ENCODE measurements around the gene RAI14.
"Not testable (repeated sequence)": the region's sequence is repeated elsewhere in the genome, so short reads cannot be mapped to it uniquely, and the experiment has no call there.

Gene RAI14

DNA sequence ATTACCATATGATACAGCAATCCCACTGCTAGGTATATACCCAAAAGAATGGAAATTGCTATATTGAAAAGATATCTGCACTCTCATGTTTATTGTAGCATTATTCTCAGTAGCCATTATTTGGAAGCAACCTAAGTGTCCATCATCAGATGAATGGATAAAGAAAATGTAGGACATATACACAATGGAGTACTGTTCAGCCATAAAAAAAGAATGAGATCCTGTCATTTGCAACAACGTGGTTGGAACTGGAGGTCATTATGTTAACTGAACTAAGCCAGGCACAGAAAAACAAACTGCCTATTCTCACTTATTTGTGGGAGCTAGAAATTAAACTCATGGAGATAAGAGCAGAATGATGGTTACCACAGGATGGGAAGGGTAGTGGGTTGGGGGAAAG, 119.8 kb downstream of the RAI14 start:
- no peak for DNase-seq

DNA sequence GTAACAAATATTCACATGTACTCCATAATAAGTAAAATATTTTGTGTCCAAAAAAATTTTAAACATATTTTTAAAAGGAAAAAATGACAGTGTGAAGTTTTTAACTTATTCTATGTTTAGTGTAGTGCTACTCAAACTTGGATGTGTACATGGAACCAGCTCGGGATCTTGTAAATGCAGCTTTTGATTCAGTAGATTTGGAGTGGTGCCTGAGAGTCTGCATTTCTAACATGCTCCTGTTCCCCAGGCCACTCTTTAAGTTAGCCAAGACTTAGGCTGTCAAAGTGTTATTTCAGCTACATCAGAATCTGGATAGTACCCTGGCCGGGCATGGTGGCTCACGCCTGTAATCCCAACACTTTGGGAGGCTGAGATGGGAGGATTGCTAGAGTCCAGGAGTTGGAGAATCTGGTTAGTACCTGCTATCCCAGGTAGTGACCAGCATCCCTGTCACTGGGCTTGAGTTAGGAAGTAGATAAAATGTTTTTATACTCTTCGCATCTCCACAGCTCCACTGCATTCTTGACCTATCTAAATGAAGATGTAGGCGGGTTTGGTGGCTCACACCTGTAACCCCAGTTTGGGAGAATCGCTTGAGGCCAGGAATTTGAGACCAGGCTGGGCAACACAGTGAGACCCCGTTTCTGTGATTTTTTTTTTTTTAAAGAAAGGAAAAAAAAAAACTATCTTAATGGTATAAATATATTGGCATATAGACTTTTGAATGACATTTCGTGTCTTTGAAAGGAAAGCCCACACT, 122.1 kb downstream of the RAI14 start:
- DNase-seq, result no peak

DNA sequence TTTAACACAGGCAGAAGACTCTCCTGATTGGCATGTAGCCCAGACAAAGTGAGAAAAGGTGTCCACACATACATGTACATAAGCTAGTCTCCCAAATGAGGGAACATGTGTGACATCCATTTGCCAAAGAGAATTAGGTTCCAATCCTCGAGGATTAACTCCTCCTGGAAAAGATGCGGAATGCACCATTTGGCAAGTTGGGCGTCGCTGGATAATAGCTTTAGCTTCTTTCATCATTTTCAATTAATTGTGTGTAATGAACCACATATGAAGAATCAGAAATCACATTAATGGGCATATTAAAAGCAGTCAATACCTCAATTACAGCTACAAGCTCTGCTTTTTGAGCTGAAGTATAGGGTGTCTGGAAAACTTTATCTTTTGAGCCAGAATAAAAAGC, 127.8 kb downstream of the RAI14 start:
- not testable (repeated sequence) for DNase-seq

DNA sequence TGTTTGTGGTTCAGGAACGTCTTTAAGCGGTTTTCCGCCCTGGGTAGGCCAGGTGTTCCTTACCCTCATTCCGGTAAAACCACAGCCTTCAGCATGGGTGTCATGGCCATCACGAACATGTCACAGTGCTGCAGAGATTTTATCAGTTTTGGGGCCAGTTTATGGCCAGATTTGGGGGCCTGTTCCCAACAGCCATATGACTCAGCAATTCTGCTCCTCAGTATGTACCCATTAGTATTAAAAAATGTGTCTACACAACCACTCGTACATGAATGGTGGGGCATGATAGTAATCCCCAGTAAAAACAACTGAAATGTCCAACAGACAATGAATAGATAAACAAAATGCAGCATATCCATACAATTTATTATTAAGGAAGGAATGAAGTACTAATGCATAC, 130.9 kb downstream of the RAI14 start:
- no peak for DNase-seq

DNA sequence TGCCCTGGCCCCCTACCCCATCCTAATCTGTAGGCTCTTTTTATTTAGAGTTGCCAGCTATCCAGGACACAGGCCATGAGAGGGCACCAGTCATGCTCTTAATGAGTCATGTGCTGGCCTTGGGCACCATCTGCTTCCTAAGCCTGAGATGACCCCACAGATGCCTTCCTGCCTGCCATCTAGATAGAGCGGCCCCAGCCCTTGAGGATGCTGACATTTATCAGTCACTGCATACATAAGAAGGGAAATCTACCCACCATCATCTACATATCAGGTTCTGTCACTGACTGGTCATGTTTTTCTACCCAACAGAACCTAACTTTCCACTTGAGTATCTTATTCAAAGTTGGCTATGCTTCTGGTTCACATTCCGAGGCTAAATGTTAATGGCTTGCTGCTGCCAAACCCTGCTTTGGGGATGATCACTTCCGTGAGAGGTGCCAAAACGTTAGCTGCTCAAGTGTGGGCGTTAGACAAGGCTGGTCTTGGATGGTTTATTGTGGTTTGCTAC, 132.9 kb downstream of the RAI14 start:
- no peak for DNase-seq

DNA sequence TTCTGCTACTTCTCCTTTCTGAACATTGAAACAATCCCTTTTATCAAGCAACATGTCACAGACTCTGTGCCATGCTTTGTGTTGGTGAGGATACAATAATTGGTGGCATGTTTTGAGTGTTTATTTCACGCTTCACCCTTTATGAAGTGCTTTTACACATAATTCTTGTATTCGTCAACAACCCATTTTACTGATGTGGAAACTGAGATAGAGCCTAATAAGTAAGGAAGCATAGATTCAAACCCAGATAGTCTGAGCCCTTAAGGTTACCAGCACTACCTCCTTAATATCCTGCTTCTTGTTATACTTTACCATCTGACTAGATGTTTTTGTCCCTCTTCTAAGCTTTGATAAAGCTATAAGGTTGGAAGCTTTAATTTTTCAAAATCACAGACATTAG, 133.5 kb downstream of the RAI14 start:
- no peak for DNase-seq

DNA sequence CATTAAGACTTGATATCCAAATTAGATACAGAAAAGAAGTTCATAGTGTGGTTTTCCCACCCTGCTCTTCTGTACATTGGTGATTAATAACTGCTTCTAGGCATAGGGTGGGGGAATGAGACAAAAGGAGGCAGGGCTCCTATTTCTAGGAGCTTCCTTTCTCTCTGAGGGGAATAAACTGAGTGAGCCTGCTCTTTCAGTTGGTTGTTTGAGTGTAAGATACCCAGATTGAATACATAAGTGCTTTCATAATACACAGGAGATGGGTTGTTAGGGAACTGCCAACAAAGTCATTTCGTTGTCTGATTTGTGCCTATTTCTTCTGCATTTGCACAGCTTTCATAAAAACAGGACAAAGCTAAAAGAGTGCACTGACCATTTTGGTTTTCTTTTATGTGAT, 133.9 kb downstream of the RAI14 start:
- DNase-seq, result no peak

DNA sequence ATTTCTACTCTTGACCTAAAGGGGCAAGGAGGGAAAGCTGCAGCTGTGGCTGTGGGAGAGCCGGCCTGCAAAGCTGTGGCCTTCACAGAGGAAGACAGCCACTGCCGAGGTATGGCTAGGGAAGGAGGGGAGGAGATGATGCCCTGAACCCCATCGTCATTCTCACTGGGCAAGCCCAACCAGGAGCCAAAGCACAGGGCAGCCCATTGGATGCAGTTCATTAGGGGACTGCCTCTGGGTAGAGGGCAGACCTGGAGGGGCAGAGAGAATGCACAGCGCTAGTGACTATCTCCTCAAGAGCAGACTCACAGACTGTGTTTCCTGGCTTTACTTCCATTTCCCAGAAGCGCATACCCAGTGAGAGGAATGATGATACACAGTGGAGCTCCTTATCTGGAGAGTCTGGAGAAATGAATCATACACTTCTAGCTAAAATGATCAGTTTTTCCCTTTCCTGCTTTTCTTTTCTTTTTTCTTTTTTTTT, 135.7 kb downstream of the RAI14 start:
- no peak for DNase-seq

DNA sequence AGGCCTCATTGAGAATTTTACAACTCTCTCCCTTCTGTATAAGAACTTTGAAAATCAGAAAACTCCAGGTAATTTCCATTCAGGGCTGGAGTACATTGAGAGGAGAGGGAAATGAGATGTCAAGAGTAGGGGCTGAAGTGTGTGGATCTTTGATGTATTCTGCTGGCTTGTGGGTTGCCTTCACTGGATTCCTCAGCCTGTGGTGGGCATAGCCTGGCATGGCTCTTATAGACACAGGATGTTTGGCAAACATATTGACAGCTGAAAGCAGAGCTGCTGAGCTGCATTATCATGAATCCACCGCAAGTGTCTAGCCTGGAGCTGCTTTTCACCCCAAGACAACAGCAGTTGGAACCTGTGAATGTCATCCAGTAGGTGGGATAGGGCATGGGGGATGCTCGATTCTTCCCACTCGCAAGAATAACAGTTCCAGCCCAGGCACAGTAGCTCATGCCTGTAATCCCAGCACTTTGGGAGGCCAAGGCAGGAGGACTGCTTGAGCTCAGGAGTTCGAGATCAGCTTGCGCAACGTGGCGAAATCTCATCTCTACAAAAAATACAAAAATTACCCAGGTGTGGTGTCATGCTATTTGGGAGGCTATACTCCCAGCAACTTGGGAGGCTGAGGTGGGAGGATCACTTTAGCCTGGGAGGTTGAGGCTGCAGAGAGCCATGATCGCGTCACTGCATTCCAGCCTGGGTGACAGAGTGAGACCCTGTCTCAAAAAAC, 146.9 kb downstream of the RAI14 start:
- no peak for DNase-seq

DNA sequence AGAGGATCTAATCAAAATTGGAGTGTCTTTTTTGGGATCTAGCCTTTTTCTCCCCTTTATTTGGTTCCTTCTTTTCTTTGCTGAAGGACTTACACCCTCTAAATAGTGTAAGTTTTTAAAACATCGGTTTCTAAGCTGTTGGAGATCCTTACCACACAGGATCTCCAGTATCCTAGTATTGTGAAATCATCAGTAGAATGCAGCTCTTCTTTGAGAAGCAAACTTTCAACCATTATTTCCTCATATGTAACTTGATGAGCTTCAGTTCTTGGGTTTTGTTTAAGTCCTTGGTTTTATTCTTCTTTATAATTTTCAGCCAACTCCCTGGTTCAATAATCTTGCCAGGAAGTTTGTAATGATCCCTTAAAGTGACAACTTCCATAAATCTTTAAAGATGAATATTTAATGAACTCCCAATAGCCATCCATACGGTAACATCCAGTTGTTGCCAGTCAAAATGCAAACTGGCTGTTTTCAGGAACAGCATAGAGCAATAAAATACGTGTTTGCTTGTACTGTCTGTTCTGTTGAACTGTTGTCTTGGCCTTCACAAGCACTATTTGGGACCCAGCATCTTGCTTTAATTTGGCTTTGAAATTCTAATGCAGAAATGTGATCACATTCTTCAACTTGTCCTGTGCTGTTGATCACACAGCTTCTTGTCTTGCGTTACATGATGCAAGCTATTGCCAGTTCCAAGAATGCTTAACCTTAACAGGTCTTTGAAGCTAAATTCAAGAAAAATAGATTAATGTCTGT, 148.0 kb downstream of the RAI14 start:
- no peak for DNase-seq

DNA sequence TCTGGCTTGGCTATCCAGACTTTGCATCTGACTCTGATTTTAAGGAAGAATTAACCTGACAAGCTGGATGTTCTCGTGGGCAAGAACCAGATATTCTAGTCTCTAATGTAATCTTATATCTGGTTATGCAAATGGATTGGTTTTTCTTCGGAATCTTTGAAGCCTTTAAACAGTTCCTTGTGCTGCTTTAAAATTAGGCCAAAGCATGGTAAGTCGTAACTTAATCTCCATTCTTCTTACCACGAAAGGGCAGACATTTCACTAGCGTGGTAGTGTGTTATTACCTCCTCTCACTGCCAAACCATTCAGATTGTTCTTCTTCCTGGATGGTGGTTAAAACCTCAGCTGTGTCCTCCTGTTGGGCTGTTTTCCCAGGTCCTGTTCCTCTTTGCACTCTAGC, 148.8 kb downstream of the RAI14 start:
- DNase-seq, result no peak

DNA sequence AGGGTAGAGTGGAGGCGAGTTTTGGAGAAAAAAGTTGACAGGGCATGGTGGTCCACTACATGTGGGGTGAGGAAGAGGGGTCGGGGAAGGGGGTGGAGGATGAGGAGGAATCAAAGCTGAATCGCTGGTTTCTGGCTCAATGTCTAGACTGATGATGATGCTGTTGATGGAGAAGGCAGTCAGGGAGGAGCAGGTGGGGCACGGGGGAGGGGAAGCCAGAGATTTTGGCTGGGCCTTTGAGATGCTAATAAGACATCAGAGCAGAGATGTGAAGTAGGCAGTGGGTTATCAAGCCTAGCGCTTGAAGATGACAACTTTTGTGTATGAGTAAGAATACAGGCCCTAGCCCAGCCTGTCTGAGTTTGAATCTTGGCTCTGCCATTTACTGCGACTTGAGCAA, 150.4 kb downstream of the RAI14 start:
- DNase-seq, result no peak

DNA sequence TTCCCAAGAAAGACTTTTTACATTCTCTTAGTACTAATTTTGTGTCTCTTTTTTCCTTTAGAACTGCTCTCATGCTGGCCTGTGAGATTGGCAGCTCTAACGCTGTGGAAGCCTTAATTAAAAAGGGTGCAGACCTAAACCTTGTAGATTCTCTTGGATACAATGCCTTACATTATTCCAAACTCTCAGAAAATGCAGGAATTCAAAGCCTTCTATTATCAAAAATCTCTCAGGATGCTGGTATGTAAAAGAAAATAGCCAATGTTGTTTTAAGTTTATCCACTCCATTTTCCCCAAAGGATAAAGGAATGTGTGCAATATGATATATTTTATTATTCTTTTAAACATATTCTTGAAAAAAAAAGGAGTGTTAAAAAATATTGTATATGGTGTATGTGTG, 155.6 kb downstream of the RAI14 start:
- DNase-seq, result no peak

DNA sequence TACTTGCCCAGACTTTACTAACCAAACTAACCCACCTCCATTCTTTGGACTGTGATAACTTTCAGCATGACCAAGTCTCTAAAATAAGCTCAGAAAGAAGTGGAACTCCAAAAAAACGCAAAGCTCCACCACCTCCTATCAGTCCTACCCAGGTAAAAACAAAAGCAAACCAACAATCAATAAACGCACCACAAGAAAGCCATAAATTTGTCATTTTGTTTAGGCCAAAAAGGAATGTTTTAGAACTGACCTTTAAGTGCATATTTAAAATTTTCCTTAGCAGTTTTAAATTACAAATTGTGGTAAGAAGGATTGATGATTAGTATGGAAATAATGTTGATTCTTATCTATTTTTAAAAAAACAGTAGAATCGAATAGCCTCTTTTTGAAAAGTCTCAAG, 157.4 kb downstream of the RAI14 start:
- no peak for DNase-seq

DNA sequence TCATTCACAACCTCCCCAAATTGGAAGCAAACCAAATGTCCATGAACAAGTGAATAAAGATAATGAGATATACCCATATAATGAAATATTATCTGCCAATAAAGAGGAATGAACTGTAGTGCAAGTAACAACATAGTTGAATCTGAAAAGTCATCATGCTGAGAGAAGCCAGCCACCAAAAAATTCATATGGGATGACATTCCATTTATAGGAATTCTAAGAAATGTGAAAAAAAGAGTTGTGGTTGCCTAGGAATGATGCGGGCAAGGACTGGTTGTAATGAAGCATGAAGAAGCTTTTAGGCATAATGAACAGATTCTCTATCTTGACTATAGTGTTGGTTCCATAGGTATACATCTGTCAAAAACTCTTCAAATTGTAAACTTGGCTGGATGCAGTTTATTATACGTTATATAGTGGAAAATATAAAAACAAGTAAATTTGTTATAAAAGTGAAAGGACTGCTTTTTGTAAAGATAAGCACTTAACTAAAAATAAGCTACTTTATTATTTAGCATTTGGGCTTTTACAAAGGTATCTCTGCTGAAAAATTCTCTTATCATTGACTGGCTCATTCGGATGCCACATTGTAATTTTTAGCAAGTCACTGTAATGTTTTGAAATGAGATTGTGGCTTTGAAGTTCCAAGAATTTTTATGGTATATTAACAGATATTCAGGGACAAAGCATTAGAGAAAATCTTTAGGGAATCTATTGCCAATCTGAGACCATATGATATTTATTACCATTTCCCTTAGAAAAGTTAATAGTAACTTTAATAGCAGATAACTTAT, 161.6 kb downstream of the RAI14 start:
- DNase-seq, result no peak

DNA sequence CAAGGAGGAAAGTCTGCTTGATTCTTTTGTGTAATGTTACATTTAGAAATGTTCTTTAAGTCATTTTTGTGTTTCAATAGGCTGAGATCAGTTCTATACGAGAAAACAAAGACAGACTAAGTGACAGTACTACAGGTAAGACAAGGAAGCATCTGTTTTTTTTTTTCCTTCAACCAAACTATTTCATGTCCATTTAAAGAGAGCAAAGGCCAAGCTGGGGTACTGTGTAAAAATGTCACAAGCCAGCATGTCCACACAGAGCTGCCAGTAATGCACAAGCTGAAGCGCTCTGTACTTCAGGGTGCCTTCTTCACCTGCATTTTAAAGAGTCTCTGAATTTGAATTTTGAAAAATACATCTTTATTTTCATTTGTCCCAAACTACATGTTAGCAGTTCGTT, 162.6 kb downstream of the RAI14 start:
- no peak for DNase-seq

DNA sequence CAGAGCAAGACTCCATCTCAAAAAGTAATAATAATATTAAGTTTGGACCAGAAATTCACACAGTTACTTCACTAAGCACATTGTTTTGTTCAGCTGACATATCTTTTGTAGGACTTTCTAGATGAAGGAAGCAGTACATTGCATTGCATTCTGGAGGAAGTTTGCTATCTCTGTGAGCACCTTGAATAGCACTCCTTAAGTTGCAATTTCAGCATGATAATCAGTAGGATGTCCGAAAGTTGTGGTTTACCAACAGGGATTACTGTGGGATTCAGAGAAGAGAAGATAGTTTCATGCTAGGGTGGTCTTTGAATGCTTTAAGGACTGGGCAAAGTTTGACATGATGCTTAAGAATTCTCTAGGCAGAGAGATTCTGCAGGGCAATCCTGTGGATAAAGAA, 164.5 kb downstream of the RAI14 start:
- no peak for DNase-seq

DNA sequence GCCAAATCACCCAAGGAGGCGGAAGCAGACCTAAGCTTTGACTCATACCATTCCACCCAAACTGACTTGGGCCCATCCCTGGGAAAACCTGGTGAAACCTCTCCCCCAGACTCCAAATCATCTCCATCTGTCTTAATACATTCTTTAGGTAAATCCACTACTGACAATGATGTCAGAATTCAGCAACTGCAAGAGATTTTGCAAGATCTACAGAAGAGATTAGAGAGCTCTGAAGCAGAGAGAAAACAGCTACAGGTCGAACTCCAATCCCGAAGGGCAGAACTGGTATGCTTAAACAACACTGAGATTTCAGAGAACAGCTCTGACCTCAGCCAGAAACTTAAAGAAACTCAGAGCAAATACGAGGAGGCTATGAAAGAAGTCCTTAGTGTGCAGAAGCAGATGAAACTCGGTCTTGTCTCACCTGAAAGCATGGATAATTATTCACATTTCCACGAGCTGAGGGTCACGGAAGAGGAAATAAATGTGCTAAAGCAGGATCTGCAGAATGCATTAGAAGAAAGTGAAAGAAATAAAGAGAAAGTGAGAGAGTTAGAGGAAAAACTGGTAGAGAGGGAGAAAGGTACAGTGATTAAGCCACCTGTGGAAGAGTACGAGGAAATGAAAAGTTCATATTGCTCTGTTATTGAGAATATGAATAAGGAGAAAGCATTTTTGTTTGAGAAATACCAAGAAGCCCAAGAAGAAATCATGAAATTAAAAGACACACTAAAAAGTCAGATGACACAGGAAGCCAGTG, 167.0 kb downstream of the RAI14 start:
- no peak for DNase-seq

DNA sequence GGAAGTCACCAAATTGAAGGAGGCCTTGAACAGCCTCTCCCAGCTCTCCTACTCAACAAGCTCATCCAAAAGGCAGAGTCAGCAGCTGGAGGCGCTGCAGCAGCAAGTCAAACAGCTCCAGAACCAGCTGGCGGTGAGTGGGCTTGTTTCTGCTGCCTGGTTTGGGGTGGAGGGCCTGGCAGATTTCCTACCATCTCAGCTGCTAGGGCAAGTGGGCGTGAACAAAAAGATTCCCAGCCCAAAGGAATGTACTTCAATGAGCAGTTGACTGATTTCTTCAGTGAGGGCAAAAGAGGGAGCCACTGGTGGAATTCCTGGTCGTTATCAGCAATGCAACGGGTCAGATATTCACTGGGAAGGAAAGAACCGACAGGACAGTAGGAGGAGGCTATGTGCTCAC, 170.2 kb downstream of the RAI14 start:
- DNase-seq, result no peak

DNA sequence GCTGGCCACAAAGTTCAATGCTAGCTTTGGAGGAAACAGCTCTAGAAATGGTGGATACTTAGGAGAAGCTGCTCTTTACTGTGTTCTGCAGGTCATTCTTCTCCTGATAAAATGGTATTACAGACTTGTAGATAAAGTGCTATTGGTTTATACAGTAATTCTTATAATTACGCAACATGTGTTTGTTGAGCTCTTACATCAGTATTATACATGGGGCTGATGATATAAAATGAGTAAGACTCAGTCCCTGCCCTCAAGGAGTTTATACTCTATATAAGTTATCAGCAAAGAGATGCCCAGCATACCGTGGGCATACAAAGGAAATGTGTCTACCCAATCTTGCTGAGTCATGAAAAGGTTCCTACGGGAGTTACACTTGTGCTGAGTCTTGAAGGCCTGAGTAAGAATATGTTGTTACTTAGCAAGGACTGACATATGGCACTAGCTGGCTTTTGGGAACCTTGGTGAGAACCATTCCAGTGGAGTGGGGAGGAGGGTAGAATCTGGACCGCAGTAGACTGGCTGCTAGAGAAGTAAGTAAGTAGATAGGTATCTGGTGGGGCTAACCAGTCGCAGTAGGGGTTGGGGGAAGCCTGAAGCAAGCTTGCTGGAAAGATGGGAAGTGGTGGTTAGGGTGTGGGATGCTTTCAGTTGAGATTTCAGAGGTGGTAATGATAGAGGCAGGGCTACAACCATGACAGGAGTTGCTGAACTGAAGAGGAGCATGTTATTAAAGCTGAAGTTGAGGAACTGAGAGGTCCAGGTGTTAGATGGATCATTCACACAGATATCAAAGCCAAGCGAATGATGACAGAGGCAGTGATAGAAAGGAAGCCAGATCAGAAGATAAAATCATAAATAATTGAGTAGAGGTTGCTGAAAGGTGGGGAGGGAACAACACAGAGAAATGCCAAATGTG, 171.7 kb downstream of the RAI14 start:
- DNase-seq, result no peak

DNA sequence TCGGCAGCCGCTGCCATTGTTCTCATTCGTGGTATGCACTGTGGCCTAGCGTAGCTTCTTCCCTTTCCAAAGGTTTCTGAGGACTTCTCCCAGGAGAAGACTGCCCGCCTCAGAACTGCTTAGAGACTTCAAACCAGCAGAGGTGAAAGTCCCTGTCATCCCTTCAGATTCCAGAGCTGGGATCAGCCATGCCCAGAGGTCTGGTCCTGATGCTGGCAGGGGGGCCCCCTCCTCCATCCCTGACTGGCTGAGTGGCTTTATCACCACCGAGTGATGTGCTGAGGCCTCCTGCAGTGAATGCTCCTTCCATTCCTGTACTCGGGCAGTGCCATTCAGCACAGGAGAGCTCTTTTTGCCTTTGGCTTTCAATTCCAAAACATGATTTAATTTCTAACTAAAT, 174.7 kb downstream of the RAI14 start:
- not testable (repeated sequence) for DNase-seq

All from stimulated activated CD4-positive, alpha-beta T cell treated with anti-CD3 and anti-CD28 coated beads, Interleukin-4, amount 100 ng/mL, for 24 hours (primary cell).